T-helper 2 cell (primary cell): ENCODE data around the gene SGMS1.
"Not testable (repeated sequence)": the region's sequence is repeated elsewhere in the genome, so short reads cannot be mapped to it uniquely, and the experiment has no call there.

ENCODE experiments used
- DNase-seq, 5 experiments: peaks; one replicate each; pipeline versions ENCODE4 v3.0.0 to v3.0.0-alpha.2; 2012 to 2022

The SGMS1 gene

GRCh38 chr10:50579491-50580261, 44.1 kb downstream of the SGMS1 start:
- DNase-seq, result no peak

- DNase-seq, result no peak
Observed at GRCh38 chr10:50578949-50579348, 44.8 kb downstream of the SGMS1 start.

- no peak for DNase-seq
Observed at GRCh38 chr10:50577681-50578350, 45.9 kb downstream of the SGMS1 start.

GRCh38 chr10:50577010-50577409, 46.7 kb downstream of the SGMS1 start:
- no peak for DNase-seq

GRCh38 chr10:50576245-50576815, 47.4 kb downstream of the SGMS1 start:
- no peak for DNase-seq

GRCh38 chr10:50575477-50576244, 48.1 kb downstream of the SGMS1 start:
- DNase-seq, result no peak

- no peak for DNase-seq
Observed at GRCh38 chr10:50574931-50575330, 48.8 kb downstream of the SGMS1 start.

GRCh38 chr10:50574305-50574704, 49.5 kb downstream of the SGMS1 start:
- DNase-seq, result no peak

- no peak for DNase-seq
Observed at GRCh38 chr10:50572017-50572491, 51.7 kb downstream of the SGMS1 start.

- not testable (repeated sequence) for DNase-seq
Observed at GRCh38 chr10:50568750-50569149, 55.0 kb downstream of the SGMS1 start.

- no peak for DNase-seq
Observed at GRCh38 chr10:50567384-50567783, 56.4 kb downstream of the SGMS1 start.

GRCh38 chr10:50566150-50566549, 57.6 kb downstream of the SGMS1 start:
- DNase-seq, result no peak

- no peak for DNase-seq
Observed at GRCh38 chr10:50565301-50566083, 58.3 kb downstream of the SGMS1 start.

GRCh38 chr10:50563906-50564305, 59.9 kb downstream of the SGMS1 start:
- DNase-seq, result no peak

- DNase-seq, result peak in 1 of 5 experiments; percentile 17
Observed at GRCh38 chr10:50561816-50562215, 61.9 kb downstream of the SGMS1 start.

- no peak for DNase-seq
Observed at GRCh38 chr10:50561266-50561665, 62.5 kb downstream of the SGMS1 start.

GRCh38 chr10:50560370-50560769, 63.4 kb downstream of the SGMS1 start:
- no peak for DNase-seq

GRCh38 chr10:50558371-50558770, 65.4 kb downstream of the SGMS1 start:
- DNase-seq, result no peak

- DNase-seq, result no peak
Observed at GRCh38 chr10:50557130-50557682, 66.5 kb downstream of the SGMS1 start.

- no peak for DNase-seq
Observed at GRCh38 chr10:50556237-50557120, 67.3 kb downstream of the SGMS1 start.
